GM19468 (cell line): Measurements from ENCODE around the gene EIF2S2.
"Not testable (repeated sequence)": the region's sequence is repeated elsewhere in the genome, so short reads cannot be mapped to it uniquely, and the experiment has no call there.

ENCODE experiments used
- ATAC-seq: cut with Tn5 transposase; IDR thresholded peaks from one replicate; pipeline ENCODE4 v1.9.1; 2021; ENCODE audit warnings: mild to moderate bottlenecking, moderate library complexity, moderate number of reproducible peaks; ENCODE audit not compliant: unreplicated experiment; ENCODE audit errors: extremely low read depth

Gene EIF2S2, protein sequence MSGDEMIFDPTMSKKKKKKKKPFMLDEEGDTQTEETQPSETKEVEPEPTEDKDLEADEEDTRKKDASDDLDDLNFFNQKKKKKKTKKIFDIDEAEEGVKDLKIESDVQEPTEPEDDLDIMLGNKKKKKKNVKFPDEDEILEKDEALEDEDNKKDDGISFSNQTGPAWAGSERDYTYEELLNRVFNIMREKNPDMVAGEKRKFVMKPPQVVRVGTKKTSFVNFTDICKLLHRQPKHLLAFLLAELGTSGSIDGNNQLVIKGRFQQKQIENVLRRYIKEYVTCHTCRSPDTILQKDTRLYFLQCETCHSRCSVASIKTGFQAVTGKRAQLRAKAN

DNA sequence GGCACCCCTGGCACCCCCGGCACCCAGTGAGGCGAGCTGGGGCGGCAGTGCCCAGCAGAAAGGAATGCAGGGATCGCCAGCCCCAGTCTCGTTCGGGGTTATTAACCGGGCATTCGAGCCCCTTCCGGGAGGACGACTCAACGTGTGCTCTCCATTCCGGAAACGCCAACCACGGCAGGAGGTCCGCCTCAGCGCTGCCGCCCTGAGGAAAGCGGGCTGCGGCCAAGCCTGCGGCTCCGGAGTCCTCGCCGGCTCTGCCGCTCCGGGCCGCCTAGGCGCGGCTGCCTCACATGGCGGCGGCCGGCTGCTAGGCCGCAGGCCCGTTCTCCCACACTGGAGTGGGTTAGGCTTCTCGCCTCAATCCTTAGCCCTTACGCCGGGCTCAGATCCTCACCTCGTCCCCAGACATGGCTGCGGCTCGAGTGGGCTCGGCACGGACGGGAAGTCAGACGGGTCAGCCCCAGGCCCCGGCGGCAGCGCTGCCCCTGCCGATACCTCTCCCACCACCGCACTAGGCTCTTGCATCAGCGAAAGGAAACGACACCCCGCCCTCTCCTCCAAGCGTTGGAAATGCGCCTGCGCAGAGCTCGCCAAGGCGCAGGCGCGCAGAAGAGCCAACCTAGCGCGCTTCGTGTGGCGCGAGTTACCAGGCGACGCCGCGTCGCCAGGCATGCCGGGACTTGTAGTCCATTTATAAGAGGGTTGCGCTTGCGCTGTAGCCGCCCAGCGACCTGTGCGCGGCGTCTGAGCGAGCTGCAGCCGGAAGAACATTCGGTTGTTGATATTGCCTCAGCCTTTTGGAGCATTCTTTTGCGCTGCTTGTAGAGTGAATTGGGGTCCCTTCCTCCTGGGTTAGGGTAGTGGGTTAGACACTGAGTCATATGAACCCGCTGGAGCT, at the start of gene EIF2S2:
Gene EIF2S2, minus strand, starts transcription at position 542 of the 898 bp plus-strand sequence. Its CDS starts 133 bp downstream, at position 409.
- peak; percentile 92 for ATAC-seq

DNA sequence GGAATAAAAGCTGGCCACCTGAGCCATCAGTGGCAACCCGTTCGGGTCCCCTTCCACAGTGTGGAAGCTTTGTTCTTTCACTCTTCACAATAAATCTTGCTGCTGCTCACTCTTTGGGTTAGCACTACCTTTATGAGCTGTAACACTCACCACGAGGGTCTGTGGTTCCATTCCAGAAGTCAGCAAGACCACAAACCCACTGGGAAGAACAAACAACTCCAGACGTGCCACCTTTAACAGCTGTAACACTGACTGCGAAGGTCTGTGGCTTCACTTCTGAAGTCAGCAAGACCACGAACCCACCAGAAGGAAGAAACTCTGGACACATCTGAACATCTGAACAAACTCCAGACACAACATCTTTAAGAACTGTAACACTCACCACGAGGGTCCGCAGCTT, 45.7 kb upstream of the EIF2S2 start:
- ATAC-seq = not testable (repeated sequence)

DNA sequence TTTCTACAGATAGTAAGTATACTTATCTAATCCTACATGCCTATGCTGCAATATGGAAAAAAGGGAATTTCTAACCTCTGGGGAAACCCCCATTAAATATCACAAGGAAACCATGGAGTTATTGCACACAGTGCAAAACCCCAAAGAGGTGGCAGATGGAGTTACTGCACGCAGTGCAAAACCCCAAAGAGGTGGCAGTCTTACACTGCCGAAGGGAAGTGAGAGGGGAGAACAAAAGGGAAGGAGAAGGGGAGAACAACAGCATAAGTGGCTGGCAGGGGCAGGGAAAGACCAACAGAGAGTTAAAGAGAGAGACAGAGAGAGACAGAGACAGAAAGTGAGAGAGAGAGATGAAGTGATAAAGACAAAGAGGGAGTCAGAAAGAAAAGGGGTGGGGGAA, 43.8 kb upstream of the EIF2S2 start:
- ATAC-seq = no peak

DNA sequence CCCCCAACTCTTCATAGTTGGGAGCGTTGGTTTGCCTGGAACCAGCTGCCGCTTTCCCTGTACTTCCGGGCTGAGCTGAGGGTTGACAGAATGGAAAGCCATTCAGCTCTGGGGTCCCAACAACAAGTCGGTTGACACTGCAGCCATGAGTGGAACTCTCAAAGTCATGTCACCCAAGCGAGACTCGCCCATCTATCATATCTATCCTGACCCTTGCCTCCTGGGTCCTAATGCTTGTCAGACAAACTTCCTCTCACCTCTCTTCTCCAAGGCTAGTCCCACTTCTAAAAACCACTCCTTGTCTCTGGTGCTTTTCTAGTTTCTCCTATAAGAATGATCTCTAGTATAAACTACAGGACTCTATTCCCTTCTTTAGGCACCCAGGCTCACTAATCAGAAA, 41.1 kb upstream of the EIF2S2 start:
- ATAC-seq = not testable (repeated sequence)

DNA sequence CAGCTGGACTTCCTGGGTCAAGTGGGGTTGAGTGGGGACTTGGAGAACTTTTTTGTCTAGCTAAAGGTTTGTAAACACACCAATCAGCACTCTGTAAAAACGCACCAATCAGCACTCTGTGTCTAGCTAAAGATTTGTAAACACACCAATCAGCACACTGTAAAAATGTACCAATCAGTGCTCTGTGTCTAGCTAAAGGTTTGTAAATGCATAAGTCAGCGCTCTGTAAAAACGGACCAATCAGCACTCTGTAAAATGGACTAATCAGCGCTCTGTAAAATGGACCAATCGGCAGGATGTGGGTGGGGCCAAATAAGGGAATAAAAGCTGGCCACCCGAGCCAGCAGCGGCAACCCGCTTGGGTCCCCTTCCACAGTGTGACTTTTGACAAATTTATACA, 40.0 kb upstream of the EIF2S2 start:
- ATAC-seq = not testable (repeated sequence)

DNA sequence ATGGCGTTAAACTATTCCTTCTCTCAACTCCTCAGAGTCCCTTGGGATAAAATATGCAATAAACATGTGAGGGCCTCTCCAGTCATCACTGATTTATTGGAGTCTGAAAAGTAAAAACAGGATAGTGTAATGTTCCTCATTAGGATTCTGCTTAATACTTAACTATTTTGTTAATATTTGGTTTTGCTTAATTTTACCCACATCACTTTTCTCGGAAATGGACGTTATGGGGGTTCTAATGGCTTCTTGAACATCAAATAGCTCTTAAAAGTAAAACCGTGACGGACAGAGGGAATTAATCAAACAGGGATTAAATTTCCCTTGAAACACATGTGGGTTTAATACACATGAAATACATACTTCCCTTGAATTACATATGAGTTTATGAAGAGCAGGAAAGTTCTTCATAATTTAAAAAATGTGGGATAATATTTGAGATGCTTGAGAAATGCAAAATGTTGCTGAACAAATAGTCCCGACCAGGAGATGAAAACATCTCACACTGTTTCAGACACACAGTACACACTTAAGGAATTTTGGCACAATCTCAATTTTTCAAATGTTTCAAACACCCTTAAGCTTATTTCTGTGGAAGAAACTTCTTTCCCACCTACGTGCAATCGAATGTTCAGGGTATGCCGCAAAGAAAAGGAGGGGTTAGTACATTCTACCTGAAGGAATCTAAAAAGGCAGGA, 38.4 kb upstream of the EIF2S2 start:
- ATAC-seq = no peak

DNA sequence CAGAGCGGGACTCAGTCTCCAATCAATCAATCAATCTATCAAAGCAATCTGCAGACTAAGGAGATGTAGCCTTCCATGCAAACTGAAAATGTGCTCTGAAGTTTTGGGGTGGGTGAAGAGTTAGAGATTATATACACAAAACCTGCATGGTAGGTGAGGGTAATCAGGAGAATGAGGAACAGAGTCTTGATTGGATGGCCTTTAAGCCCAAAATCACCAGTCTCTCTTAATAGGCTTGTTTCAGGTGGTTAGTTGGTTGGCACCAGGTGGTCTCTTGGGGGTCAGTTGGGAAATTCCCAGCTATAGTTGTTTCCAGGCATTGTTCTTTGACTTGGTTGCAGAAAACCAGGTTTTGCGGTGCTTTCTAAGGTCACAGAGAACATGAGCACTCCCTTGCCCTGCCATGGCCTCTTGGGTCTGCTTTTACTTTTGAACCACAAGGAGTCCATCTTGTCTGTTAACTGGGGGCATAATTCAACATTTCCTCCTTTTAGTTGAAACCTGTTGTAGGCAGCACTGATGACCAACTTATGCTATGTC, 33.3 kb upstream of the EIF2S2 start:
- ATAC-seq = no peak

DNA sequence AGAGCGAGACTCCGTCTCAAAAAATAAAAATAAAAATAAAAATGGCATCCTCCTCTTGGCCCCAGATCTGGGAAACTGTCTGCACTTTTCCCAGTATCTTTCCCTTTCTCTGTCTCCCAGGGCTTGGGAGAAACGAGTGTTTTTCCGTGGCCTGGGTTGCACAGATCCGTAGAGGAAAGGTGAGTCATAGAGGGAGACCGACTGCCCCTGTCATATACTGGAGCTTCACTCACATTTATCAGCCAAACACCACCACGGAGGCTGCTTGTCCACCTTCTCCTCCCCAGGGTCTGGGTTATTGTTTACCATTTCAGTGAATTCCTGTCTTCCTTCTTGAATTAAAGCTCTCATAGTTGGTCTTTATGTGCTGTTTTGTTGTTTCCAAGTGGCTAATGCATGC, 31.9 kb upstream of the EIF2S2 start:
- ATAC-seq = no peak

DNA sequence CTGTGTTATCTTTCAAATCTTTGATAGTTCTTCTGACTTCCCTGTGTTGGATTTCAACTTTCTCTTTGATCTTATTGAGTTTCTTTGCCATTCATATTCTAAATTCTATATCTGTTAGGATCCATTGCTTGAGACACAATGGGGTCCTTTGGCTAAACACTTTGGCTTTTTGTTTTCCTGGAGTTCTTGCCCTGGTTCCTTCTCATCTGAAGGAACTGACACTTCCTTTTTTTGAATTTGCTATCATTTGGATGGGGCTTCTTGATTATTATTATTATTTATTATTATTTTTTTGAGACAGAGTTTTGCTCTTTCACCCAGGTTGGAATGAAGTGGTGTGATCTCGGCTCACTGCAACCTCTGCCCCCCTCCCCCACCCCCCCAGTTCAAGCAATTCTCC, 30.1 kb upstream of the EIF2S2 start:
- no peak for ATAC-seq

DNA sequence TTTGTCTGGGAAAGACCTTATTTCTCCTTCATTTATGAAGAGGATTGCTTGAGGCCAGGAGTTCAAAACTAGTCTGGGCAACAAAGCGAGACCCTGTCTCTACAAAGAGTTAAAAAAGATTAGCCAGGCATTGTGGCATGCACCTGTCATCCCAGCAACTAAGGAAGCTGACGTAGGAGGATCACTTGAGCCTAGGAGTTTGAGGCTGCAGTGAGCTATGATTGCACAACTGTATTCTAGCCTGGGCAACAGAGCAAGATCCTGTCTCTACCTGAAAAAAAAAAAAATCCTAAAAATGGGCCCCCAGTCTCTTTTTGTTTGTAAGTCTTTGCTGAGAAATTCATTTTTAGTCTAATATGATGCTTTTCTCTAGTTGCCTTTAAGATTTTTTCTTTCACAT, 29.2 kb upstream of the EIF2S2 start:
- no peak for ATAC-seq

DNA sequence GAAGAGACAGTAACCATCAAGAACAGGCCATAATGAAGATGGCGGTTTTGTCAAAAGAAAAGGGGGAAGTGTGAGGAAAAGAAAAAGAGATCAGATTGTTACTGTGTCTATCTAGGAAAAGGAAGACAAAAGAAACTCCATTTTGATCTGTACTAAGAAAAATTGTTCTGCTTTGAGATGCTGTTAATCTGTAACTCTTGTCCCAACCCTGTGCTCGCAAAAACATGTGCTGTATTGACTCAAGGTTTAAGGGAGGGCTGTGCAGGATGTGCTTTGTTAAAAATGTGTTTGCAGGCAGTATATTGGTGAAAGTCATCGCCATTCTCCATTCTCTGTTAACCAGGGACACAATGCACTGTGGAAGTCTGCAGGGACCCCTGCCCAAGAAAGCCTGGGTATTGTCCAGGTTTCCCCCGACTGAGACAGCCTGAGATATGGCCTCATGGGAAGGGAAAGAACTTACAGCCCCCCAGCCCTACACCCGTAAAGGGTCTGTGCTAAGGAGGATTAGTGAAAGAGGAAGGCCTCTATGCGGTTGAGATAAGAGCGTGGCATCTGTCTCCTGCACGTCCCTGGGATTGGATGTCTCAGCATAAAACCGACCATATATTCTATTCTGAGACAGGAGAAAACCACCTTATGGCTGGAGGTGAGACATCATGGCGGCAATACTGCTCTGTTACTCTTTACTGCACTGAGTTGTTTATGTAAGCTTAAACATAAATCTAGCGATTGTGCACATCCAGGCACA, 23.7 kb upstream of the EIF2S2 start:
- ATAC-seq = not testable (repeated sequence)

DNA sequence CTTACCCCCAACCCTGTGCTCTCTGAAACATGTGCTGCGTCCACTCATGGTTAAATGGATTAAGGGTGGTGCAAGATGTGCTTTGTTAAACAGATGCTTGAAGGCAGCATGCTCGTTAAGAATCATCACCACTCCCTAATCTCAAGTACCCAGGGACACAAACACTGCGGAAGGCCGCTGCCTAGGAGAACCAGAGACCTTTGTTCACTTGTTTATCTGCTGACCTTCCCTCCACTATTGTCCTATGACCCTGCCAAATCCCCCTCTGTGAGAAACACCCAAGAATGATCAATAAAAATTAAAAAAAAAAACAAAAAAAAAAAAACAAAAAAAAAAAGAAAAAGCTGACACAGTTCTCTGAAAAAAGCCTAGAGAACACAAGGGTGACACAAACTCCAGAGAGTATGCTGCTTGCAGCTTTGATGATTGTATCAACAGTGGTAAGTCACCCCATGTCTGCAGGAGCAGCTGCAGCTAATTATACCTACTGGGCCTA, 21.4 kb upstream of the EIF2S2 start:
- ATAC-seq = not testable (repeated sequence)

DNA sequence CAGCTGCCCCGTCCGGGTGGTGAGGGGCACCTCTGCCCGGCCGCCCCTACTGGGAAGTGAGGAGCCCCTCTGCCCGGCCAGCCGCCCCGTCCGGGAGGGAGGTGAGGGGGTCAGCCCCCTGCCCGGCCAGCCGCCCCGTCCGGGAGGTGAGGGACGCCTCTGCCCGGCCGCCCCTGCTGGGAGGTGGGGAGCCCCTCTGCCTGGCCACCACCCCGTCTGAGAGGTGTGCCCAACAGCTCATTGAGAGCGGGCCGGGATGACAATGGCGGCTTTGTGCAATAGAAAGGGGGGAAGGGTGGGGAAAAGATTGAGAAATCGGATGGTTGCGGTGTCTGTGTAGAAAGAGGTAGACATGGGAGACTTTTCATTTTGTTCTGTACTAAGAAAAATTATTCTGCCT, 20.9 kb upstream of the EIF2S2 start:
- ATAC-seq = not testable (repeated sequence)

DNA sequence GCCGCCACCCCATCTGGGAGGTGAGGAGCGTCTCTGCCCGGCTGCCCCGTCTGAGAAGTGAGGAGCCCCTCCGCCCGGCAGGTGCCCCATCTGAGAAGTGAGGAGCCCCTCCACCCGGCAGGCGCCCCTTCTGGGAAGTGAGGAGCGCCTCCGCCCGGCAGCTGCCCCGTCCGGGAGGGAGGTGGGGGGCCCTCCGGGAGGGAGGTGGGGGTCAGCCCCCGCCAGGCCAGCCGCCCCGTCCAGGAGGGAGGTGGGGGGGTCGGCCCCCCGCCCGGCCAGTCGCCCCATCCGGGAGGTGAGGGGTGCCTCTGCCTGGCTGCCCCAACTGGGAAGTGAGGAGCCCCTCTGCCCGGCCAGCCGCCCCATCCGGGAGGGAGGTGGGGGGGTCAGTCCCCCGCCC, 20.4 kb upstream of the EIF2S2 start:
- ATAC-seq = not testable (repeated sequence)

DNA sequence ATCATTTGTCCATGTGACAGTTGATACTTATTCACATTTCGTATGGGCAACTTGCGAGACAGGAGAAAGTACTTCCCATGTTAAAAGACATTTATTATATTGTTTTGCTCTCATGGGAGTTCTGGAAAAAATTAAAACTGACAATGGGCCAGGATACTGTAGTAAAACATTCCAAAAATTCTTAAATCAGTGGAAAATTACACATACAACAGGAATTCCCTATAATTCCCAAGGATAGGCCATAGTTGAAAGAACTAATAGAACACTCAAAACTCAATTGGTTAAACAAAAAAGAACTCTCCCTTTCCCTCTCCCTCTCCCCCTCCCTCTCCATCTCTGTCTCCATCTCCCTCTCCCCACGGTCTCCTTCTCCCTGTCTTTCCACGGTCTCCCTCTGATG, 19.4 kb upstream of the EIF2S2 start:
- no peak for ATAC-seq

DNA sequence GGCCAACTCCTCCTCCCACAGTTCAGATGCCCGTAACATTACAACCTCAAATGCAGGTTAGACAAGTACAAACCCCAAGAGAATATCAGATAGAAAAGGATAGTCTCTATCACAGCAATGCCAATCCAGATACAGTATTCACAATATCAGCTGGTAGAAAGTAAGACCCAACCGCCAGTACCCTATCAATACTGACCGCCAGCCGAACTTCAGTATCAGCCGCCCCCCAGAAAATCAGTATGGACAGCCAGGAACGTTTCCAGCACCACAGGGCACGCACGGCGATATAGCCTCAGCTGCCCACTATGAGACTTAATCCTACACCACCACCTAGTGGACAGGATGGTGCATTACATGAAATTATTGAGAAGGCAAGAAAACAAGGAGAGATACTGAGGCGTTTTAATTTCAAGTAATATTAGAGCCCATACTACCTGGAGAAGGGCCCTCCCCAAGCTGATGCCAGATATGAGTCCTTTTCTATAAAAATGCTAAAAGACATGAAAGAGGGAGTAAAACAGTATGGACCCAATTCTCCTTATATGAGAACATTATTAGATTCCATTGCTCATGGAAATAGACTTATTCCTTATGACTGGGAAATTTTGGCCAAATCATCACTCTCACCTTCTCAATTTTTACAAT, 17.6 kb upstream of the EIF2S2 start:
- no peak for ATAC-seq

DNA sequence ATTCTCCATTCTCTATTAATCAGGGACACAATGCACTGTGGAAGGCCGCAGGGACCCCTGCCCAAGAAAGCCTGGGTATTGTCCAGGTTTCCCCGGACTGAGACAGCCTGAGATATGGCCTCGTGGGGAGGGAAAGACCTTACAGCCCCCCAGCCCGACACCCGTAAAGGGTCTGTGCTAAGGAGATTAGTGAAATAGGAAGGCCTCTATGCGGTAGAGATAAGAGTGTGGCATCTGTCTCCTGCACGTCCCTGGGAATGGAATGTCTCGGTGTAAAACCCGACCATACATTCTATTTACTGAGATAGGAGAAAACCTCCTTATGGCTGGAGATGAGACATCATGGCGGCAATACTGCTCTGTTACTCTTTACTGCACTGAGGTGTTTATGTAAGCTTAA, 15.7 kb upstream of the EIF2S2 start:
- ATAC-seq = no peak

DNA sequence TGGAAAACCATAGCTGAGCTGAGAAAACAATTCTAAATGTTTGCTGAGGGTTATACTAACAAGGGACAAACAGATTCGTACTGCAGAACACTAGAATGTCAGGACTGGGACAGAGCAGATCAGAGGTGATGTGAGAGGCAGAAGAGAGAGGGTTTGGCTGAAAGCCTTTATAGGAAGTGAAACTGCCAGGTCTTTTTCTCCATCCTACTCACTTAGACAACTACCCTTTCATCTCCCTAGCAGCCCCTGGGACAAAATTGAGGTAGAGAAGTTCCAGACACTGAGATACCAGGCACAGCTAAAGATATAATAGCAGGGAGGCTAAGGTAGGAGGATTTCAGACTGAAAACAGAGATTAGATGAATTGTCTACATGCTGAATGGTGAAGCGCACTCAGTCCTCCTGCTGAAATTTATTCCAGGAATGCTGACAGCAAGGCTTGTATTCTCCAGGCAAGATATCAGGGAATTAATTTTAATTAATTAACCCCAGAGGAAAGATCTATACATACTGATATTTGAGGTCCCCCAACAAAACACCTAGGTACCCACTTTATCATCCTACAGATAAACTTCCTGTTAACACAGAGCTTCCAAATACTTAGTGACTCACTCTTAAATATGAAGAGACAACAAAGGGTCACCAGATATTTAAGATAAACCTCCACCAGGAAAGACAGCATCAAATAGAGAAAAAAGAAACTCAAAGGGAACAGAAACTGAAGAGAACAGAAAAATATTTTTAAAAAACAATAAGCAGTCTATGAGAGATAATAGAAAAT, 12.6 kb upstream of the EIF2S2 start:
- ATAC-seq = no peak
